Left lobe of liver (tissue), 2 donors: ENCODE data around the gene TAP1. TPM values are rescaled to one million over a fixed set of nuclear protein-coding genes. Genes with fewer than 3 reads are reported as not detected.
"Not testable (repeated sequence)": the region's sequence is repeated elsewhere in the genome, so short reads cannot be mapped to it uniquely, and the experiment has no call there.

Source experiments
- ATAC-seq: fragments of 200-7000 bp; cut with Tn5 transposase; one replicate; pipeline ENCODE4 v1.9.1; 2020; ENCODE audit warnings: mild to moderate bottlenecking, moderate library complexity
- DNase-seq: peaks from one replicate; pipeline ENCODE4 v3.0.0-alpha.2; 2020; ENCODE audit warnings: low spot score
- total RNA-seq: library from RNA; stranded (reverse); gene quantifications from one replicate; pipeline ENCODE4 v1.2.1, GENCODE V29; 2021
- donor health status: DM: no; HTN: no; CAD: no; lungs with moderate emphysema.
- donor health status: DM: no; HTN: yes; CAD: no.

TAP1 gene
- 10.6 TPM for total RNA-seq

- peak; percentile 91 for ATAC-seq
These were observed at the start of gene TAP1, which contains the start of gene PSMB9 for GRCh38 chr6:32853541-32854375. TSS of gene TAP1 (minus strand) at chr6:32853704. CDS start at chr6:32853636, 68 bp downstream. TSS of gene PSMB9 (plus strand) at chr6:32854192. CDS start at chr6:32854230, 38 bp downstream.

GRCh38 chr6:32895006-32895345, 41.5 kb upstream of the TAP1 start:
- ATAC-seq, result peak; percentile 36
- no peak for DNase-seq

More at GRCh38 chr6:32853541-32854375, at the start of gene TAP1, which contains the start of gene PSMB9:
- peak; percentile 95 for DNase-seq

- DNase-seq, result peak; percentile 98
- ATAC-seq, result peak; percentile 99
These were observed 40.8 kb upstream of the TAP1 start for GRCh38 chr6:32894085-32895005.

- ATAC-seq, result no peak
- DNase-seq, result no peak
These were observed 37.3 kb upstream of the TAP1 start for GRCh38 chr6:32890831-32891230.

GRCh38 chr6:32889533-32889932, 36.0 kb upstream of the TAP1 start:
- ATAC-seq, result no peak
- no peak for DNase-seq

GRCh38 chr6:32888576-32888975, 35.1 kb upstream of the TAP1 start:
- DNase-seq (no peak), ATAC-seq (no peak)

GRCh38 chr6:32887616-32888015, 34.1 kb upstream of the TAP1 start:
- no peak for ATAC-seq
- no peak for DNase-seq

- no peak for ATAC-seq
- DNase-seq, result no peak
These were observed 33.3 kb upstream of the TAP1 start for GRCh38 chr6:32886681-32887383.

GRCh38 chr6:32885698-32886286, 32.3 kb upstream of the TAP1 start:
- DNase-seq (no peak), ATAC-seq (peak; percentile 83)

- ATAC-seq, result peak; percentile 45
- DNase-seq, result no peak
These were observed 30.3 kb upstream of the TAP1 start for GRCh38 chr6:32883789-32884188.

GRCh38 chr6:32882879-32883250, 29.4 kb upstream of the TAP1 start:
- ATAC-seq, result no peak
- no peak for DNase-seq

- not testable (repeated sequence) for ATAC-seq
These were observed 27.5 kb upstream of the TAP1 start for GRCh38 chr6:32880962-32881361.

GRCh38 chr6:32879691-32880090, 26.2 kb upstream of the TAP1 start:
- ATAC-seq (no peak), DNase-seq (no peak)

More at GRCh38 chr6:32880962-32881361, 27.5 kb upstream of the TAP1 start:
- DNase-seq, result not testable (repeated sequence)

GRCh38 chr6:32876603-32877002, 23.1 kb upstream of the TAP1 start:
- no peak for ATAC-seq
- no peak for DNase-seq

GRCh38 chr6:32873947-32874346, 20.4 kb upstream of the TAP1 start:
- ATAC-seq, DNase-seq: not testable (repeated sequence)

GRCh38 chr6:32868257-32868788, 14.8 kb upstream of the TAP1 start:
- ATAC-seq (peak; percentile 91), DNase-seq (peak; percentile 69)

- DNase-seq, result no peak
- ATAC-seq, result no peak
These were observed 14.2 kb upstream of the TAP1 start for GRCh38 chr6:32867554-32868256.

GRCh38 chr6:32867022-32867477, 13.5 kb upstream of the TAP1 start:
- ATAC-seq, result no peak
- no peak for DNase-seq

- no peak for ATAC-seq
These were observed 12.4 kb upstream of the TAP1 start for GRCh38 chr6:32865724-32866443.

More at GRCh38 chr6:32865724-32866443, 12.4 kb upstream of the TAP1 start:
- no peak for DNase-seq
